ENCODE measurements around the gene ARL10.

ARL10 gene

DNA sequence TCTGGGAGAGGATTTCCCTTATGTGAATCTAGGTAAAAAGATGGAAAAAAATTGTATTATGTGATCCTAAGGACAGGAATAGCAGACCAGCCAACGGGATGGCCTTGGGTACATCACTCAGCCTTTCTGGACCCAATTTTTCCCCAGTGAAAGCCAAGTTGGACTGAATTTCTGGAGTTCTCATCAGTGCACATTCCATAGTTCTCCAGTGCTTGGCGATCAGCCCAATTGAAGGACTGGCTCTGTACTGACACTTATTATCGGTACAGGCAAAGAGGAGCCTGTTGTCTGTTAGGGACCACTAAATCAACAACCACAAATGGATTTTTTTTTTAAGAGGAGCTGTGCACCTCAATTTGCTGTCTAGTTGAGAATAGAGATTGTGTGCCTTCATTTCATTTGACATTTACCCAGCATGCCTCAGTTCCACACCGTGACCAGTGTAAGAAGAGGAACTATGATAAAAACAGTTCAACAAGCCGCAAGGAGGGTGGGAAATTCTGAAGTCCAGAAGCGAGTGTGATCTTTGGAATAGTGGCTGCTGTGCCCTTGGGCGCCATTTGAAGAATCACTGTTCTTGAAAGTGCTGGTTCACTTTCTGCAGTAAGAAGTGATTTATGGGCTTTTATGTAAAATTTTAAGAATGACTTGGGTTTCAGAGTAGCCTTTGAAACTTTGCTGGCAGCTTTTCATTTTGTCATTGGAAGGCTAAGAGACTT lies 8.0 kb downstream of the ARL10 start:
- Histone ChIP-seq H3K27ac (no peak overlapping the region), H3K36me3 (peaks cover 3% of the 10 kb centered on the region; the same call in 1 of the 2 replicates), H3K9me3 (ENCODE audit: severe bottlenecking) (no peaks in the 10 kb centered on the region), H3K27me3 (ENCODE audit: insufficient read depth, low read depth, severe bottlenecking) (no peaks in the 10 kb centered on the region), H3K4me3 (ENCODE audit: low read depth, low read length) (no peak overlapping the region)
- no peak for DNase-seq
- TF ChIP-seq, protein P1, sequence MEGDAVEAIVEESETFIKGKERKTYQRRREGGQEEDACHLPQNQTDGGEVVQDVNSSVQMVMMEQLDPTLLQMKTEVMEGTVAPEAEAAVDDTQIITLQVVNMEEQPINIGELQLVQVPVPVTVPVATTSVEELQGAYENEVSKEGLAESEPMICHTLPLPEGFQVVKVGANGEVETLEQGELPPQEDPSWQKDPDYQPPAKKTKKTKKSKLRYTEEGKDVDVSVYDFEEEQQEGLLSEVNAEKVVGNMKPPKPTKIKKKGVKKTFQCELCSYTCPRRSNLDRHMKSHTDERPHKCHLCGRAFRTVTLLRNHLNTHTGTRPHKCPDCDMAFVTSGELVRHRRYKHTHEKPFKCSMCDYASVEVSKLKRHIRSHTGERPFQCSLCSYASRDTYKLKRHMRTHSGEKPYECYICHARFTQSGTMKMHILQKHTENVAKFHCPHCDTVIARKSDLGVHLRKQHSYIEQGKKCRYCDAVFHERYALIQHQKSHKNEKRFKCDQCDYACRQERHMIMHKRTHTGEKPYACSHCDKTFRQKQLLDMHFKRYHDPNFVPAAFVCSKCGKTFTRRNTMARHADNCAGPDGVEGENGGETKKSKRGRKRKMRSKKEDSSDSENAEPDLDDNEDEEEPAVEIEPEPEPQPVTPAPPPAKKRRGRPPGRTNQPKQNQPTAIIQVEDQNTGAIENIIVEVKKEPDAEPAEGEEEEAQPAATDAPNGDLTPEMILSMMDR (IDR thresholded peaks at IDR 0.05; ENCODE audit: low read depth, low read length): no peak

DNA sequence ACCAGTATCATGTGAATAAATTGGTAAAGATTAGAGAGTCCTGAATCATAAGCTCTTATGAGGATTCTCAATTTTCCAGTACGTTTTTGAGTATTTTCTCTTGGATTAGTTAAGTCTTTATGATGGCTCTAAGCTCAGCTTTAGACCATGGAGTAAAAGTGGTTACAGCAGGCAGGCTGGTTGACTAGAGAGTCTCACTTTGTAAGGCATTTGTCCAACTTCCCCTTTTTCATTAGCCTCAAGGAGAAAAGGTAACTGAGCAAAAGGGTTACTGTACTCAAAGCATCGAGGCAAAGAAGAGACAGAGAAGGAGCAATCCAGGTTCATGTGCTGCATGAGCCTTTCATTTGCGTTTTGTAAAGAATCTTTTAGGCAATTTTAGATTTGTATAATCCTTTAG lies 14.6 kb downstream of the ARL10 start:
- Histone ChIP-seq H3K27ac (no peak overlapping the region), H3K9me3 (ENCODE audit: severe bottlenecking) (no peaks in the 10 kb centered on the region), H3K36me3 (peaks cover 26% of the 10 kb centered on the region), H3K4me3 (ENCODE audit: low read depth, low read length) (no peak overlapping the region), H3K27me3 (ENCODE audit: insufficient read depth, low read depth, severe bottlenecking) (no peaks in the 10 kb centered on the region)
- TF ChIP-seq, protein P1 (IDR thresholded peaks at IDR 0.05; ENCODE audit: low read depth, low read length): no peak
- no peak for DNase-seq

DNA sequence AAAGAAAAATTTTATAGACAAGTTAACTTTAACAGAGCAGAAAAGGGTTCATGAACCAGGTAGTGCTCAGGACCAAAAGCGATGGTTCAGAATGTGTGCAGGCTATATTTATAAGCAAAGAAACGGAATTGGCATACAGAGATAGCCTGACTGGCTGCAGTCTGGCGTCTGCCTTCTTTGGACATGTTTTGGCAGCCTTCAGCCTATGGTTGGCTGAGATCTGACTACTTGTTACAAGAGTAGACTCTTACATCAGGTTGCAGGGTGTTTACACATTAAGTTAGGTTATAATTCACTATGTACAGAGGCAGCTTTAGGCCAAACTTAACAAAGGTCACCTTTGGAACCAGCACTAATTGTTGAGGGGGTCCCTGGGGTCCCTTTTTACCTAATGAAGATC lies 16.1 kb downstream of the ARL10 start:
- TF ChIP-seq, protein P1 (IDR thresholded peaks at IDR 0.05; ENCODE audit: low read depth, low read length): no peak
- Histone ChIP-seq H3K36me3 (peaks cover 42% of the 10 kb centered on the region), H3K27me3 (ENCODE audit: insufficient read depth, low read depth, severe bottlenecking) (no peaks in the 10 kb centered on the region), H3K4me3 (ENCODE audit: low read depth, low read length) (no peak overlapping the region), H3K9me3 (ENCODE audit: severe bottlenecking) (no peaks in the 10 kb centered on the region), H3K27ac (no peak overlapping the region)
- DNase-seq: no peak

DNA sequence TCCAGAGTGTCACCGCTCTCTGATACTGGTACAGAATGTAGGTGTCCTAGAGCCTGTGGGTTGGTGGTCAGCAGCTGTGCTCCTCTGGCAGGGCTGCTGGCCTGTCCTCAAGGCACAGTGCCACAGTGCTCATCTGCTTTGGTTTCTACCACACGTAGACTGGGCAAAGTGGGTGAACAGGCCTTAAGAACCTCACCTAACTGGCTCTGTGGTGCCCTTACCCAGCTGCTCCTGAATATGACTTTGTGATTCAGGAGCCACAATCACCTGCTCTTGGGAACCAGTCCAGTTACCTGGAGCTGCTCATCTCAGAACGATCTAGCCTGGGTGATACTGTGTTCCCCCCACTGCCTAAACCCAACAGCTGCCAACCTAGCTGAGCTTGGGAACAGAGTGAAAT lies 16.7 kb downstream of the ARL10 start:
- H3K27ac ChIP-seq: no peak overlapping the region
- TF ChIP-seq, protein P1 (IDR thresholded peaks at IDR 0.05; ENCODE audit: low read depth, low read length): no peak
- no peaks in the 10 kb centered on the region for H3K9me3 ChIP-seq (ENCODE audit: severe bottlenecking)
- H3K4me3 ChIP-seq (ENCODE audit: low read depth, low read length): no peak overlapping the region
- peaks cover 45% of the 10 kb centered on the region for H3K36me3 ChIP-seq
- H3K27me3 ChIP-seq (ENCODE audit: insufficient read depth, low read depth, severe bottlenecking): no peaks in the 10 kb centered on the region
- no peak for DNase-seq

DNA sequence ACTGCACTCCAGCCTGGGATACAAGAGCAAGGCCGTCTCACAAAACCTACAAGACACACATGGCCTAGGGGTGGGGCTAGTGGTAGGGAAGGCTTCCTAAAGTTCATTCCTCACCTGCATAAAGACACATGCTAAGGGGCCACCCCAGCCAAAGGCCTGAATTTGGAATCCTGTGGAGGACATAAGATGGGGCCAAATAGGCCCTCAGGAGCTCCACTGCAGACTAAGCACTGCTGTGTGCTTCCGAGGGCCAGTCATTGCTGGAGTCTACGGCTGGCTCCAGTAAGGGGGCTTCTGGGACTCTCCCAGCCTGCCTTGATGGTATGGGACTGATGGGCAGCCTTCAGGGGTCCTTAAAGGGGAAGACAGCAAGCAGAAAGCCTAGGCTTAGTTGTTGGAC lies 17.4 kb downstream of the ARL10 start:
- H3K36me3 ChIP-seq: peaks cover 45% of the 10 kb centered on the region
- DNase-seq: no peak

More for the DNA sequence above, 17.4 kb downstream of the ARL10 start:
- TF ChIP-seq, protein P1 (IDR thresholded peaks at IDR 0.05; ENCODE audit: low read depth, low read length): no peak
- Histone ChIP-seq H3K27ac (no peak overlapping the region), H3K9me3 (ENCODE audit: severe bottlenecking) (no peaks in the 10 kb centered on the region), H3K27me3 (ENCODE audit: insufficient read depth, low read depth, severe bottlenecking) (no peaks in the 10 kb centered on the region), H3K4me3 (ENCODE audit: low read depth, low read length) (no peak overlapping the region)
